Measurements from ENCODE around the gene SRP19.
"Not testable (repeated sequence)": the region's sequence is repeated elsewhere in the genome, so short reads cannot be mapped to it uniquely, and the experiment has no call there.

SRP19 gene

GRCh38 chr5:112880219-112880964, 19.3 kb downstream of the SRP19 start:
- H3K27ac ChIP-seq: no peak overlapping the region
- no peak for TF ChIP-seq CTCF (IDR thresholded peaks at IDR 0.05)
- no peak overlapping the region for H3K4me3 ChIP-seq (ENCODE audit: low read depth in 1 of 2, low read length in 1 of 2)
- no peaks in the 10 kb centered on the region for H3K9me3 ChIP-seq
- peaks cover 24% of the 10 kb centered on the region in 2 experiments for H3K4me1 ChIP-seq (ENCODE audit: control insufficient read depth in 1 of 2, insufficient read depth in 1 of 2, low read depth in 1 of 2, low read length in 1 of 2)
- H3K36me3 ChIP-seq: peaks cover 86% of the 10 kb centered on the region
- no peaks in the 10 kb centered on the region for H3K27me3 ChIP-seq

- no peak overlapping the region for H3K27ac ChIP-seq
- H3K27me3 ChIP-seq: no peaks in the 10 kb centered on the region
- no peak overlapping the region for H3K4me3 ChIP-seq (ENCODE audit: low read depth in 1 of 2, low read length in 1 of 2)
- H3K9me3 ChIP-seq: no peaks in the 10 kb centered on the region
- H3K36me3 ChIP-seq: peaks cover 88% of the 10 kb centered on the region
- H3K4me1 ChIP-seq (ENCODE audit: control insufficient read depth in 1 of 2, insufficient read depth in 1 of 2, low read depth in 1 of 2, low read length in 1 of 2): peaks cover 0 to under 1% of the 10 kb centered on the region in 2 experiments
- no peak for TF ChIP-seq CTCF (IDR thresholded peaks at IDR 0.05)
Measured at GRCh38 chr5:112883192-112883591, 22.1 kb downstream of the SRP19 start.

- Histone ChIP-seq H3K36me3 (peaks cover 81% of the 10 kb centered on the region), H3K9me3 (no peaks in the 10 kb centered on the region), H3K27ac (no peak overlapping the region), H3K4me1 (ENCODE audit: control insufficient read depth in 1 of 2, insufficient read depth in 1 of 2, low read depth in 1 of 2, low read length in 1 of 2) (no peaks in the 10 kb centered on the region), H3K27me3 (no peaks in the 10 kb centered on the region), H3K4me3 (ENCODE audit: low read depth in 1 of 2, low read length in 1 of 2) (no peak overlapping the region)
- TF ChIP-seq CTCF (IDR thresholded peaks at IDR 0.05): no peak
Measured at GRCh38 chr5:112885001-112885400, 23.9 kb downstream of the SRP19 start.

GRCh38 chr5:112886975-112887374, 25.9 kb downstream of the SRP19 start:
- no peaks in the 10 kb centered on the region for H3K4me1 ChIP-seq (ENCODE audit: control insufficient read depth in 1 of 2, insufficient read depth in 1 of 2, low read depth in 1 of 2, low read length in 1 of 2)
- H3K27me3 ChIP-seq: no peaks in the 10 kb centered on the region
- no peak overlapping the region for H3K27ac ChIP-seq
- H3K9me3 ChIP-seq: no peaks in the 10 kb centered on the region
- peaks cover 78% of the 10 kb centered on the region for H3K36me3 ChIP-seq
- no peak for TF ChIP-seq CTCF (IDR thresholded peaks at IDR 0.05)
- H3K4me3 ChIP-seq (ENCODE audit: low read depth in 1 of 2, low read length in 1 of 2): no peak overlapping the region

- not testable (repeated sequence) for H3K4me3 ChIP-seq (ENCODE audit: low read depth in 1 of 2, low read length in 1 of 2); H3K9me3 ChIP-seq; H3K4me1 ChIP-seq (ENCODE audit: control insufficient read depth in 1 of 2, insufficient read depth in 1 of 2, low read depth in 1 of 2, low read length in 1 of 2); H3K27ac ChIP-seq; H3K27me3 ChIP-seq
- peaks cover 69% of the 10 kb centered on the region for H3K36me3 ChIP-seq
Measured at GRCh38 chr5:112892066-112892465, 31.0 kb downstream of the SRP19 start.

- Histone ChIP-seq H3K4me1 (ENCODE audit: control insufficient read depth in 1 of 2, insufficient read depth in 1 of 2, low read depth in 1 of 2, low read length in 1 of 2) (no peaks in the 10 kb centered on the region), H3K27ac (no peak overlapping the region), H3K36me3 (peaks cover 67% of the 10 kb centered on the region), H3K27me3 (no peaks in the 10 kb centered on the region), H3K9me3 (no peaks in the 10 kb centered on the region), H3K4me3 (ENCODE audit: low read depth in 1 of 2, low read length in 1 of 2) (no peak overlapping the region)
- TF ChIP-seq CTCF (IDR thresholded peaks at IDR 0.05): no peak
Measured at GRCh38 chr5:112892776-112893175, 31.7 kb downstream of the SRP19 start.
